ENCODE results near the gene ANO1.

Gene ANO1

GRCh38 chr11:70159627-70160570, 81.8 kb downstream of the ANO1 start:
- no peak overlapping the region for H3K9ac ChIP-seq (ENCODE audit: insufficient read length)

GRCh38 chr11:70161043-70161625, 83.0 kb downstream of the ANO1 start:
- no peak overlapping the region for H3K4me3 ChIP-seq
- H3K9me3 ChIP-seq (ENCODE audit: low read depth, low read length) = no peaks in the 10 kb centered on the region
- TF ChIP-seq POLR2AphosphoS5 (IDR thresholded peaks at IDR 0.05; ENCODE audit: borderline replicate concordance, low read depth, low read length) (no peak), EZH2 (IDR thresholded peaks at IDR 0.05) (no peak), FOXP2 (optimal IDR thresholded peaks at IDR 0.05; ENCODE audit: control extremely low read depth, extremely low read length, insufficient read depth) (no peak)
- H3K27ac ChIP-seq = no peak overlapping the region
- DNase-seq (ENCODE audit: low read depth, low spot score) = no peak
- no peak overlapping the region for H3K9ac ChIP-seq (ENCODE audit: insufficient read length)
- H3K36me3 ChIP-seq (ENCODE audit: insufficient read depth, low read length) = no peaks in the 10 kb centered on the region

More at GRCh38 chr11:70159627-70160570, 81.8 kb downstream of the ANO1 start:
- Histone ChIP-seq H3K9me3 (ENCODE audit: low read depth, low read length) (no peaks in the 10 kb centered on the region), H3K4me3 (no peak overlapping the region), H3K27ac (no peak overlapping the region), H3K36me3 (ENCODE audit: insufficient read depth, low read length) (no peaks in the 10 kb centered on the region)
- TF ChIP-seq EZH2 (IDR thresholded peaks at IDR 0.05) (no peak), POLR2AphosphoS5 (IDR thresholded peaks at IDR 0.05; ENCODE audit: borderline replicate concordance, low read depth, low read length) (no peak)
- no peak for DNase-seq (ENCODE audit: low read depth, low spot score)

- Histone ChIP-seq H3K4me3 (no peak overlapping the region), H3K36me3 (ENCODE audit: insufficient read depth, low read length) (no peaks in the 10 kb centered on the region), H3K9me3 (ENCODE audit: low read depth, low read length) (no peaks in the 10 kb centered on the region), H3K9ac (ENCODE audit: insufficient read length) (no peak overlapping the region), H3K27ac (no peak overlapping the region)
- no peak for DNase-seq (ENCODE audit: low read depth, low spot score)
- TF ChIP-seq FOXP2 (optimal IDR thresholded peaks at IDR 0.05; ENCODE audit: control extremely low read depth, extremely low read length, insufficient read depth) = no peak
- no peak for TF ChIP-seq EZH2 (IDR thresholded peaks at IDR 0.05)
- no peak for TF ChIP-seq POLR2AphosphoS5 (IDR thresholded peaks at IDR 0.05; ENCODE audit: borderline replicate concordance, low read depth, low read length)
Observed at GRCh38 chr11:70164705-70165104, 86.6 kb downstream of the ANO1 start.

DNA sequence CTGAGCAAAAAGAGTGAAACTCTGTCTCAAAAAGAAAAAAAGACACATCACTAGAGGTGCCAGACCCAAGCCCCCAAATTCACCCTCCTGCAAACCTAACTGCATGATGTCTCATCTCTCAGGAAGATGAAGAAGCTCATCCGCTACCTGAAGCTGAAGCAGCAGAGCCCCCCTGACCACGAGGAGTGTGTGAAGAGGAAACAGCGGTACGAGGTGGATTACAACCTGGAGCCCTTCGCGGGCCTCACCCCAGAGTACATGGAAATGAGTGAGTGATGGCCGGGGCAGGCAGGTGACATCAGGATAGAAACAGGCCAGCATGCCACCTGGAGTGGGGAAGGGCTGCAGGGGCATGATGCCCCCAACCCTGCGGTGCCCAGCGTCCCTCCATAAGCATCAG, 89.0 kb downstream of the ANO1 start:
- Histone ChIP-seq H3K36me3 (ENCODE audit: insufficient read depth, low read length) (no peaks in the 10 kb centered on the region), H3K9me3 (ENCODE audit: low read depth, low read length) (no peaks in the 10 kb centered on the region), H3K4me3 (no peak overlapping the region), H3K9ac (ENCODE audit: insufficient read length) (no peak overlapping the region), H3K27ac (no peak overlapping the region)
- DNase-seq (ENCODE audit: low read depth, low spot score) = no peak
- TF ChIP-seq FOXP2 (optimal IDR thresholded peaks at IDR 0.05; ENCODE audit: control extremely low read depth, extremely low read length, insufficient read depth) = no peak
- no peak for TF ChIP-seq POLR2AphosphoS5 (IDR thresholded peaks at IDR 0.05; ENCODE audit: borderline replicate concordance, low read depth, low read length)
- no peak for TF ChIP-seq EZH2 (IDR thresholded peaks at IDR 0.05)

DNA sequence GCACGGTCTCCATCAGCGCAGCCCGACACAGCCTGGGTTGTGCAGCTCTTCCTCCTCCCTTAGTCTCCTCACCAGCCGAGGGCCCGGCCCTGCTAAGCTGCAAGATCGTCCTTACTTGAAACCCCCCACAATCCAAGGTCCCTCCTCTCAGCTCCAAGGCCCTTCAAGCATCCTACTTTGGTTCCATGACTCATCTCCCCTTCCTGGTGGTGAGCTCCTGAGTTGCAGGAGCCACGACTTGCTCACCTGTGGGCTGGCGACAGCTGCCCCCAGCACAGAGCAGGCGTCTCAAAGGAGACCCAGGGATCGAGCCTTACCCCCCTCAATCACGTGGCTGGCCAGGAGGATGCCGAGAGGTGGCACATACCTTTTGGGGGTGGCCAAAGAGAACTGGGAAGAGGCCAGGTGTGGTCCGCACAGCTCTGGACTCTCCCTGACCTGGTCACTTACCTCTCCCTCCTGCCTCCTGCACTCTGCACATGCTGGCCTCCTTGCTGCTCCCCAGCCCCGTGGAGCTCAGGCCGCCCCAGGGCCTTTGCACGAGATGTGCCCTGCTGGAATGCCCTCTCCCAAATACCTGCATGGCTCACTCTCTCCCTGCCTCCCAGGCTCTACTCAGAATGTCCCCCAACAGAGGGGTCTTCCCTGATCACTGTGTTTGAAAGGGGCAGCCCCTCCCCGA, 89.7 kb downstream of the ANO1 start:
- TF ChIP-seq EZH2 (IDR thresholded peaks at IDR 0.05) (no peak), FOXP2 (optimal IDR thresholded peaks at IDR 0.05; ENCODE audit: control extremely low read depth, extremely low read length, insufficient read depth) (no peak), POLR2AphosphoS5 (IDR thresholded peaks at IDR 0.05; ENCODE audit: borderline replicate concordance, low read depth, low read length) (no peak)
- Histone ChIP-seq H3K4me3 (no peak overlapping the region), H3K9ac (ENCODE audit: insufficient read length) (no peak overlapping the region), H3K9me3 (ENCODE audit: low read depth, low read length) (no peaks in the 10 kb centered on the region), H3K36me3 (ENCODE audit: insufficient read depth, low read length) (no peaks in the 10 kb centered on the region), H3K27ac (no peak overlapping the region)
- no peak for DNase-seq (ENCODE audit: low read depth, low spot score)

DNA sequence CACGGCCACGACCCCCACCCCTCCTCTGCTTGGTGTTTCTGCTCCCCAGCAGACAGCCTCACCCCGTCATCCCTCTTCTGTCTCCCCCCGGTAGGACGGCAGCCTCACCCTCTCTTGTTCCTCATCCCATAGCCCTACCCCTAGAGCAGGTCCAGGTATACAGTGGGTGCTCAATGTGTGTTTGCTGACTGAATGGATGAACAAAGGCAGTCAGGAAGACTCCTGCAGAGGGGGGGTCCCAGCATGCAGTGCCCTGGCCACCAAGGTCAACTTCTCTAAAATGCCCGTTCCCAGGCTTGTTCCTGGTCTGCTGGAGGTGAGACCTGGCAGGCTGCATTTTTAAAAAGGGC, 90.3 kb downstream of the ANO1 start:
- H3K4me3 ChIP-seq = no peak overlapping the region
- H3K36me3 ChIP-seq (ENCODE audit: insufficient read depth, low read length) = no peaks in the 10 kb centered on the region
- TF ChIP-seq POLR2AphosphoS5 (IDR thresholded peaks at IDR 0.05; ENCODE audit: borderline replicate concordance, low read depth, low read length) = no peak
- TF ChIP-seq FOXP2 (optimal IDR thresholded peaks at IDR 0.05; ENCODE audit: control extremely low read depth, extremely low read length, insufficient read depth) = no peak
- TF ChIP-seq EZH2 (IDR thresholded peaks at IDR 0.05) = no peak
- no peaks in the 10 kb centered on the region for H3K9me3 ChIP-seq (ENCODE audit: low read depth, low read length)
- no peak overlapping the region for H3K9ac ChIP-seq (ENCODE audit: insufficient read length)
- H3K27ac ChIP-seq = no peak overlapping the region
- DNase-seq (ENCODE audit: low read depth, low spot score) = no peak

DNA sequence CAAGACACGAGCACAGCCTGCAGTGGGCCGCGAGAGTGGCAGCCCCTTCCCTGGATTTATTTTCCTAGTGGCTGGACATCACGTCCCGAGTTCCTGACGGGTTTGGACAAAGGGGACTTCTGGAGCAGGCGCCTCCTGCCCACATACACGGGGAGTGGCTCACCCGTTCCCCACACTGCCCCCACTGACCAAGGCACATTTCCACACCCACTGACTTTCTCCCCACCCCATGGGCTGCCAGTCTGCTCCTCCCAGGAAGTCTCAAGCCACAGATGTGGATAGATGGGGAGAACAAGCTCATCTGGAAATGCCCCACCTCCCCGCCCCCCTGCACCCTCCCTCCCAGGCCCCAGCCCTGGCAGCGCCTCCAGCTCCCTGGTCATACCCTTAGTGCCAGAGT, 91.0 kb downstream of the ANO1 start:
- Histone ChIP-seq H3K36me3 (ENCODE audit: insufficient read depth, low read length) (no peaks in the 10 kb centered on the region), H3K9me3 (ENCODE audit: low read depth, low read length) (no peaks in the 10 kb centered on the region), H3K4me3 (no peak overlapping the region), H3K9ac (ENCODE audit: insufficient read length) (no peak overlapping the region), H3K27ac (no peak overlapping the region)
- DNase-seq (ENCODE audit: low read depth, low spot score) = no peak
- TF ChIP-seq POLR2AphosphoS5 (IDR thresholded peaks at IDR 0.05; ENCODE audit: borderline replicate concordance, low read depth, low read length) (no peak), EZH2 (IDR thresholded peaks at IDR 0.05) (no peak), FOXP2 (optimal IDR thresholded peaks at IDR 0.05; ENCODE audit: control extremely low read depth, extremely low read length, insufficient read depth) (no peak)

GRCh38 chr11:70169632-70170031, 91.5 kb downstream of the ANO1 start:
- Histone ChIP-seq H3K9ac (ENCODE audit: insufficient read length) (no peak overlapping the region), H3K4me3 (no peak overlapping the region), H3K9me3 (ENCODE audit: low read depth, low read length) (no peaks in the 10 kb centered on the region), H3K27ac (no peak overlapping the region), H3K36me3 (ENCODE audit: insufficient read depth, low read length) (no peaks in the 10 kb centered on the region)
- TF ChIP-seq EZH2 (IDR thresholded peaks at IDR 0.05) (no peak), FOXP2 (optimal IDR thresholded peaks at IDR 0.05; ENCODE audit: control extremely low read depth, extremely low read length, insufficient read depth) (no peak), POLR2AphosphoS5 (IDR thresholded peaks at IDR 0.05; ENCODE audit: borderline replicate concordance, low read depth, low read length) (no peak)
- no peak for DNase-seq (ENCODE audit: low read depth, low spot score)

All from SK-N-MC (cell line).